ENCODE data around the gene DNAJA2. TPM values are rescaled to one million over a fixed set of nuclear protein-coding genes. Genes with fewer than 3 reads are reported as not detected.

The DNAJA2 gene
- total RNA-seq, 1 donor, result 101 TPM

DNA sequence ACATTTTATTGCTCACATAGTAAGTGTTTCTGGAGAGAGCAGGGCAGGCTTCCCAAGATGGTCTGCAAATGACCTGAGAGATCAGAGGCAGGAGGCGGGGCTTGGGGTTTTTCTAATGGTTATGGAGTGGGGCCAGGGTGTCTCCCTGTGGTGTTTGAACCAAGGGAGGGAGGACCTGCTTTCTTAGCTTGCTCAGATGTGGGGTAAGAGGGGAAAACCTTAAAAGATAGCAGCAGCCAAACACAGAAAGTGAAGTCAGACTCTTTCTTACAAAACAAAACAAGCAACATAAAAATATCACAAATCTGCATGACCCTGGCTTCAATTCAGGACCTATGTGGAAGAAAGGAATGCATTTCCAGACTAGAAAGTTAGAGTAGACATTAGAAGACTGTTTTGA is 22.9 kb upstream of the DNAJA2 start:
- no peak overlapping the region for H3K4me3 ChIP-seq (ENCODE audit: low read depth, low read length)
- DNase-seq (ENCODE audit: low read depth), result peak; percentile 61
- TF ChIP-seq, protein P1, sequence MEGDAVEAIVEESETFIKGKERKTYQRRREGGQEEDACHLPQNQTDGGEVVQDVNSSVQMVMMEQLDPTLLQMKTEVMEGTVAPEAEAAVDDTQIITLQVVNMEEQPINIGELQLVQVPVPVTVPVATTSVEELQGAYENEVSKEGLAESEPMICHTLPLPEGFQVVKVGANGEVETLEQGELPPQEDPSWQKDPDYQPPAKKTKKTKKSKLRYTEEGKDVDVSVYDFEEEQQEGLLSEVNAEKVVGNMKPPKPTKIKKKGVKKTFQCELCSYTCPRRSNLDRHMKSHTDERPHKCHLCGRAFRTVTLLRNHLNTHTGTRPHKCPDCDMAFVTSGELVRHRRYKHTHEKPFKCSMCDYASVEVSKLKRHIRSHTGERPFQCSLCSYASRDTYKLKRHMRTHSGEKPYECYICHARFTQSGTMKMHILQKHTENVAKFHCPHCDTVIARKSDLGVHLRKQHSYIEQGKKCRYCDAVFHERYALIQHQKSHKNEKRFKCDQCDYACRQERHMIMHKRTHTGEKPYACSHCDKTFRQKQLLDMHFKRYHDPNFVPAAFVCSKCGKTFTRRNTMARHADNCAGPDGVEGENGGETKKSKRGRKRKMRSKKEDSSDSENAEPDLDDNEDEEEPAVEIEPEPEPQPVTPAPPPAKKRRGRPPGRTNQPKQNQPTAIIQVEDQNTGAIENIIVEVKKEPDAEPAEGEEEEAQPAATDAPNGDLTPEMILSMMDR (IDR thresholded peaks at IDR 0.05; ENCODE audit: insufficient read depth, low read depth, low read length), result no peak

- TF ChIP-seq, protein P1 (IDR thresholded peaks at IDR 0.05; ENCODE audit: insufficient read depth, low read depth, low read length), result no peak
- H3K4me3 ChIP-seq (ENCODE audit: low read depth, low read length), result no peak overlapping the region
- no peak for DNase-seq (ENCODE audit: low read depth)
These were observed 18.5 kb upstream of the DNAJA2 start for GRCh38 chr16:46991729-46992704.

DNA sequence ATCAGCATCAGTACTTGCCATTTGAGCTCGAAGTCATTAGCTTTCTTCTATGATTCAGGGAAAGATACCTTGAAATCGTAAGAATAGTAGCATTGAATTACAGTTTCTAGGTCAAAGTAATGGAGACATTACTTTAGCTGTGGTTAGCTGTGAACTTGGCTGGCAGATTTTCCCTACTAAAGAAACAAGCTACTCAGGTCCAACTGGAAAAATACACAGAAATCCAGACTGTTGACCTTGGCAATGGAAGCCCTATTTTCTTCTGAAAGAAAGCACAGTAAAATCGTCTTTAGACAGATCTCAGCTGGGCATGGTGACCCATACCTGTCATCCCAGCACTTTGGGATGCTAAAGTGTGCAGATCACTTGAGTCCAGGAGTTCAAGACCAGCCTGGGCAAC is 13.4 kb upstream of the DNAJA2 start:
- TF ChIP-seq, protein P1 (IDR thresholded peaks at IDR 0.05; ENCODE audit: insufficient read depth, low read depth, low read length), result no peak
- DNase-seq (ENCODE audit: low read depth), result no peak
- H3K4me3 ChIP-seq (ENCODE audit: low read depth, low read length), result no peak overlapping the region

- no peak for DNase-seq (ENCODE audit: low read depth)
- TF ChIP-seq, protein P1 (IDR thresholded peaks at IDR 0.05; ENCODE audit: insufficient read depth, low read depth, low read length), result no peak
- no peak overlapping the region for H3K4me3 ChIP-seq (ENCODE audit: low read depth, low read length)
These were observed 13.0 kb upstream of the DNAJA2 start for GRCh38 chr16:46986438-46986837.

DNA sequence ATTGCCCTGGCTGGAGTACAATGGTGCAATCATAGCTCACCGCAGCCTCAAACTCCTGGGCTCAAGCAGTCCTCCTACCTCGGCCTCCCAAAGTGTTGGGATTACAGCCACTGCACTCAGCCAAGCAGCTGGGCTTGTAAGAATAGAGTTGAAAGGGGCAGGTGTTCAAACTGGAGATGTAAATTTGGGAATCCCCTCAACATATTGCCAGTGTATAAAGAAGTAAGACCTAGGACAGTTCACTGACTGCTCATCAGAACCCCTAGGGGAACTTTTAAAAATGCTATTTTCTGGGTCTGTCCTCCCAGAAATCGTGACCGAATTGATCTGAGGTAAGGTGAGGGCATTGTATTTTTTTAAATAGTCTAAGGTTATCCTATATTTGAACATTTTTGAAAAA is 8.9 kb upstream of the DNAJA2 start:
- TF ChIP-seq, protein P1 (IDR thresholded peaks at IDR 0.05; ENCODE audit: insufficient read depth, low read depth, low read length), result no peak
- DNase-seq (ENCODE audit: low read depth), result no peak
- no peak overlapping the region for H3K4me3 ChIP-seq (ENCODE audit: low read depth, low read length)

DNA sequence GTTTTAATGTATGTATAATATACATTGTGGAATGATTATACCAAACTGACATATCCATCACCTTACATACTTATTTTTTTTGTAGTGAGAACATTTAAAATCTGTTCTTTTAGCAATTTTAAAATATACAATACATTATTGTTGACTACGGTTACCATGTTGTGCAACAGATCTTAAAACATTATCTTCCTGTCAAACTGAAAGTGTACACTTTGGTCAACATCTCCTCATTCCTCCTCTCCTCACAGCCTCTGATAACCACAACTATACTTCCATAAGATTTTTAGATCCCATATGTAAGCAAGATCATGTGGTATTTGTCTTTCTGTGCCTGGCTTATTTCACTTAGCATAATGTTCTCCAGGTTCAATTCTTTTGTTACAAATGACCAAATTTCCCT is 7.5 kb upstream of the DNAJA2 start:
- TF ChIP-seq, protein P1 (IDR thresholded peaks at IDR 0.05; ENCODE audit: insufficient read depth, low read depth, low read length), result no peak
- no peak overlapping the region for H3K4me3 ChIP-seq (ENCODE audit: low read depth, low read length)
- DNase-seq (ENCODE audit: low read depth), result peak; percentile 64

Measured in fibroblast of villous mesenchyme (primary cell).